ENCODE data around the gene STAT3.

STAT3 gene

DNA sequence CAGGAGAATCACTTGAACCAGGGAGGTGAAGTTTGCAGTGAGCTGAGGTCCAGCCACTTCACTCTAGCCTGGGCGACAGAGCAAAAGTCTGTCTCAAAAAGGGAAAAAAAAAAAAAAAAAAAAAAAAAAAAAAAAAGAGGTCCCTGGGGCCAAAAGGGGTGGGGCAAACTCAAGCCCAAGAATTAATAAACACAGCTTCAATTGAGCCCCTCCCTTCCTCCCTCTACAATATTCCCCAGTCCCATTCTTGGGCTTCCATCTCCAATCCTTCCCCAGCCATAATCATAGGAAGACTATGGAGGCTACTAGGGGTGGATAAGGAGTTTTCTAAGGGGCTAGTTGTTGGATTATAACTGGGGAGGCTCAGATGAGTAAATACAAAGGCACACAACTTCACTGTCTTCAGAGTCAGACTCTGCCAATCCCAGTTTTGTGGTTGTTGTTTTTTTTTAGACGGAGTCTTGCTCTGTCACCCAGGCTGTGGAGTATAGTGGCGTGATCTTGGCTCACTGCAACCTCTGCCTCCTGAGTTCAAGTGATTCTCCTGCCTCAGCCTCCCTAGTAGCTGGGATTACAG is 25.3 kb upstream of the STAT3 start:
- no peak for TF ChIP-seq CTCF (conservative IDR thresholded peaks at IDR 0.05; ENCODE audit: low read depth, low read length)
- H3K4me3 ChIP-seq (ENCODE audit: low read depth, low read length): no peak overlapping the region
- DNase-seq (ENCODE audit: low read depth): no peak

- H3K4me3 ChIP-seq (ENCODE audit: low read depth, low read length): no peak overlapping the region
- TF ChIP-seq CTCF (conservative IDR thresholded peaks at IDR 0.05; ENCODE audit: low read depth, low read length): no peak
- DNase-seq (ENCODE audit: low read depth): no peak
These were observed 23.9 kb upstream of the STAT3 start for GRCh38 chr17:42411905-42412679.

- no peak for DNase-seq (ENCODE audit: low read depth)
- H3K4me3 ChIP-seq (ENCODE audit: low read depth, low read length): no peak overlapping the region
- TF ChIP-seq CTCF (conservative IDR thresholded peaks at IDR 0.05; ENCODE audit: low read depth, low read length): no peak
These were observed 23.1 kb upstream of the STAT3 start for GRCh38 chr17:42411361-42411760.

DNA sequence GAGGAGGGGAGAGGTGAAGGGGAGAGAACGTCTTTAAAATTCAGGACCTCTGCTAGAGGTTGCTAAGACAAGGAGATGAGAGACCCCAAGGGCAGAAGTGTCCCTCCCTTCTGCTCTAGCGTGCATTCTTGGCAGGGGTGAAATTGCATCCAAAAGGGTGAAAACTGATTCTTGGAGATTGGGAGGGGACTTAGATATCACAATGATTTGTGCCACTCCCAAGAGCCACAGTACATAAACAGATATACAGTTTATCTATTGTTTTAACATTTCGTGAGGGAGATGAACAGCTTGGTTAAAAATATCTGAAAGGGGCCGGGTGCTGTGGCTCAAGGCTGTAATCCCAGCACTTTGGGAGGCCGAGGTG is 22.1 kb upstream of the STAT3 start:
- DNase-seq (ENCODE audit: low read depth): no peak
- no peak overlapping the region for H3K4me3 ChIP-seq (ENCODE audit: low read depth, low read length)
- no peak for TF ChIP-seq CTCF (conservative IDR thresholded peaks at IDR 0.05; ENCODE audit: low read depth, low read length)

- H3K4me3 ChIP-seq (ENCODE audit: low read depth, low read length): no peak overlapping the region
- peak; percentile 91 for DNase-seq (ENCODE audit: low read depth)
- TF ChIP-seq CTCF (conservative IDR thresholded peaks at IDR 0.05; ENCODE audit: low read depth, low read length): no peak
These were observed 21.5 kb upstream of the STAT3 start for GRCh38 chr17:42409523-42410318.

DNA sequence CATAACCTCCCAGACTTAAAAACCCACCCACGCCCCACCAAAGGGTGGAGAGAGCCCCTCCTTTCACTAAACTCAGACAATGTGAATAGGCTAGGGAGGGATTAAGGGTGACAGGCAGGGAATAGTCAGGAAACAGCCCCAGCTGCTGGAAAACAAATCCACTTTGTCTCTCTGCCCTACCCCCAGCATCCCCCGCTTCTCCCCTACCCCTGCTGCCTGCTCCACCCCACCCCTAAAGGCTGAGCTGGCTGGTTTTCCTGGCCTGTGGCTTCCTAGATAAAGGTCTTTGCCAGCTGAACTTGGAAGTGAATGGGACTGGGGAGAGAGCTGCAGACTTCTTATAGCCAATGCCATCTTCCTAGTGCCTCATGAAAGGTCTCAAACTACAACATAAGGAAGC is 19.8 kb upstream of the STAT3 start:
- TF ChIP-seq CTCF (conservative IDR thresholded peaks at IDR 0.05; ENCODE audit: low read depth, low read length): no peak
- no peak overlapping the region for H3K4me3 ChIP-seq (ENCODE audit: low read depth, low read length)
- no peak for DNase-seq (ENCODE audit: low read depth)

All from choroid plexus epithelial cell (primary cell).